HEK293 (cell line): Measurements from ENCODE around the gene CDK14.

Experiments
- CTCF ChIA-PET: fragments of 350-600 bp; formaldehyde crosslinking; extraction: SDS; loops from one replicate; lab custom pipeline; 2021; ENCODE audit warnings: antibody characterized with exemption; lab: Yijun Ruan, JAX
- POLR2A ChIA-PET: fragments of 300-600 bp; formaldehyde crosslinking; extraction: SDS; loops from one replicate; lab custom pipeline; 2020; ENCODE audit warnings: antibody characterized with exemption, inconsistent platforms; lab: Yijun Ruan, JAX
- H3K27ac ChIP-seq: fragments of 200-500 bp; sonication (Bioruptor generic); 2 replicates; pipeline ENCODE4 v1.5.1; 2014; ENCODE audit warnings: low read depth, low read length, control low read depth, inconsistent platforms; ENCODE audit errors: extremely low read depth
- H3K36me3 ChIP-seq, 2 experiments: fragments of 200-500 bp in 1 of 2; sonication (Bioruptor generic) in 1 of 2; 1 replicate in 1 of 2; 2 replicates in 1 of 2; pipeline ENCODE4 v1.5.1; 2014 to 2017; ENCODE audit warnings: inconsistent platforms in 2 of 2, low read length in 2 of 2; ENCODE audit not compliant: control insufficient read depth in 2 of 2, insufficient read depth in 1 of 2
- H3K4me1 ChIP-seq: fragments of 200-500 bp; sonication (Bioruptor generic); 2 replicates; pipeline ENCODE4 v1.5.1; 2014; ENCODE audit warnings: mild to moderate bottlenecking, low read length, inconsistent platforms; ENCODE audit not compliant: control insufficient read depth, insufficient read depth
- H3K4me3 ChIP-seq: 2 replicates; pipeline ENCODE4 v1.5.1; 2011; ENCODE audit warnings: low read depth, mild to moderate bottlenecking, control low read depth, low read length, moderate library complexity
- H3K9me3 ChIP-seq: fragments of 200-500 bp; sonication (Bioruptor generic); 2 replicates; pipeline ENCODE4 v1.5.1; 2014; ENCODE audit warnings: low read depth, low read length, inconsistent platforms; ENCODE audit not compliant: control insufficient read depth, insufficient read depth
- BCL11B ChIP-seq: fragments of 450-650 bp; formaldehyde crosslinking; IDR thresholded peaks from 2 replicates; pipeline ENCODE4 v1.5.1; 2016; ENCODE audit warnings: low read depth, missing biosample characterization, missing genetic modification characterization
- BCL6B ChIP-seq: fragments of 450-650 bp; formaldehyde crosslinking; IDR thresholded peaks from 2 replicates; pipeline ENCODE4 v1.5.1; 2017; ENCODE audit warnings: missing biosample characterization, missing genetic modification characterization
- ELK4 ChIP-seq: IDR thresholded peaks from 2 replicates; pipeline ENCODE4 v1.6.1; 2011; ENCODE audit warnings: mild to moderate bottlenecking, low read depth, low read length, borderline replicate concordance
- KLF16 ChIP-seq: fragments of 450-650 bp; formaldehyde crosslinking; IDR thresholded peaks from 2 replicates; pipeline ENCODE4 v1.5.1; 2017; ENCODE audit warnings: missing biosample characterization, missing genetic modification characterization
- KLF8 ChIP-seq: fragments of 450-650 bp; formaldehyde crosslinking; IDR thresholded peaks from 2 replicates; pipeline ENCODE4 v1.5.1; 2016; ENCODE audit warnings: missing biosample characterization, missing genetic modification characterization
- ZBTB20 ChIP-seq: fragments of 450-650 bp; formaldehyde crosslinking; IDR thresholded peaks from 2 replicates; pipeline ENCODE4 v1.5.1; 2016; ENCODE audit warnings: missing biosample characterization, missing genetic modification characterization
- ZFP3 ChIP-seq: fragments of 450-650 bp; formaldehyde crosslinking; IDR thresholded peaks from 2 replicates; pipeline ENCODE4 v1.5.1; 2016; ENCODE audit warnings: low read depth, missing biosample characterization, missing genetic modification characterization
- ZNF121 ChIP-seq: fragments of 450-650 bp; formaldehyde crosslinking; IDR thresholded peaks from 2 replicates; pipeline ENCODE4 v1.5.1; 2016; ENCODE audit warnings: missing biosample characterization, missing genetic modification characterization
- ZNF133 ChIP-seq: fragments of 450-650 bp; formaldehyde crosslinking; IDR thresholded peaks from 2 replicates; pipeline ENCODE4 v1.5.1; 2016; ENCODE audit warnings: missing biosample characterization, missing genetic modification characterization
- ZNF23 ChIP-seq: fragments of 450-650 bp; formaldehyde crosslinking; IDR thresholded peaks from 2 replicates; pipeline ENCODE4 v1.5.1; 2016; ENCODE audit warnings: missing biosample characterization, missing genetic modification characterization, borderline replicate concordance
- ZNF426 ChIP-seq: fragments of 450-650 bp; formaldehyde crosslinking; IDR thresholded peaks from 2 replicates; pipeline ENCODE4 v1.5.1; 2017; ENCODE audit warnings: missing biosample characterization, missing genetic modification characterization, mild to moderate bottlenecking, inconsistent platforms, moderate library complexity
- ZNF473 ChIP-seq: fragments of 450-650 bp; formaldehyde crosslinking; IDR thresholded peaks from 2 replicates; pipeline ENCODE4 v1.5.1; 2017; ENCODE audit warnings: missing biosample characterization, missing genetic modification characterization
- ZNF48 ChIP-seq: fragments of 450-650 bp; formaldehyde crosslinking; IDR thresholded peaks from 2 replicates; pipeline ENCODE4 v1.5.1; 2016; ENCODE audit warnings: missing biosample characterization, missing genetic modification characterization
- ZNF501 ChIP-seq: fragments of 450-650 bp; formaldehyde crosslinking; IDR thresholded peaks from 2 replicates; pipeline ENCODE4 v1.5.1; 2016; ENCODE audit warnings: missing biosample characterization, missing genetic modification characterization
- ZNF530 ChIP-seq: fragments of 450-650 bp; formaldehyde crosslinking; IDR thresholded peaks from 2 replicates; pipeline ENCODE4 v1.5.1; 2016; ENCODE audit warnings: low read depth, missing biosample characterization, missing genetic modification characterization
- ZNF549 ChIP-seq: fragments of 450-650 bp; IDR thresholded peaks from 2 replicates; pipeline ENCODE4 v1.5.1; 2018; ENCODE audit warnings: missing biosample characterization, missing genetic modification characterization, mild to moderate bottlenecking, inconsistent platforms, moderate library complexity
- ZNF600 ChIP-seq: fragments of 450-650 bp; formaldehyde crosslinking; IDR thresholded peaks from 2 replicates; pipeline ENCODE4 v1.5.1; 2016; ENCODE audit warnings: missing biosample characterization, missing genetic modification characterization
- ZNF654 ChIP-seq: fragments of 450-650 bp; formaldehyde crosslinking; IDR thresholded peaks from 2 replicates; pipeline ENCODE4 v1.5.1; 2016; ENCODE audit warnings: low read depth, missing biosample characterization, missing genetic modification characterization
- ZNF792 ChIP-seq: fragments of 450-650 bp; formaldehyde crosslinking; IDR thresholded peaks from 2 replicates; pipeline ENCODE4 v1.5.1; 2016; ENCODE audit warnings: missing biosample characterization, missing genetic modification characterization
- ZSCAN16 ChIP-seq: fragments of 450-650 bp; formaldehyde crosslinking; IDR thresholded peaks from 2 replicates; pipeline ENCODE4 v1.5.1; 2016; ENCODE audit warnings: missing biosample characterization, missing genetic modification characterization
- ZSCAN18 ChIP-seq: fragments of 450-650 bp; formaldehyde crosslinking; IDR thresholded peaks from 2 replicates; pipeline ENCODE4 v1.5.1; 2016; ENCODE audit warnings: missing biosample characterization, missing genetic modification characterization
- TF ChIP-seq, protein P1 (sequence below): fragments of 450-650 bp; formaldehyde crosslinking; IDR thresholded peaks from 2 replicates; pipeline ENCODE4; 2016; ENCODE audit warnings: missing biosample characterization, missing genetic modification characterization
- TF ChIP-seq, protein P2 (sequence below): fragments of 450-650 bp; formaldehyde crosslinking; IDR thresholded peaks from 2 replicates; pipeline ENCODE4 v1.5.1; 2016; ENCODE audit warnings: missing biosample characterization, missing genetic modification characterization

The CDK14 gene

DNA sequence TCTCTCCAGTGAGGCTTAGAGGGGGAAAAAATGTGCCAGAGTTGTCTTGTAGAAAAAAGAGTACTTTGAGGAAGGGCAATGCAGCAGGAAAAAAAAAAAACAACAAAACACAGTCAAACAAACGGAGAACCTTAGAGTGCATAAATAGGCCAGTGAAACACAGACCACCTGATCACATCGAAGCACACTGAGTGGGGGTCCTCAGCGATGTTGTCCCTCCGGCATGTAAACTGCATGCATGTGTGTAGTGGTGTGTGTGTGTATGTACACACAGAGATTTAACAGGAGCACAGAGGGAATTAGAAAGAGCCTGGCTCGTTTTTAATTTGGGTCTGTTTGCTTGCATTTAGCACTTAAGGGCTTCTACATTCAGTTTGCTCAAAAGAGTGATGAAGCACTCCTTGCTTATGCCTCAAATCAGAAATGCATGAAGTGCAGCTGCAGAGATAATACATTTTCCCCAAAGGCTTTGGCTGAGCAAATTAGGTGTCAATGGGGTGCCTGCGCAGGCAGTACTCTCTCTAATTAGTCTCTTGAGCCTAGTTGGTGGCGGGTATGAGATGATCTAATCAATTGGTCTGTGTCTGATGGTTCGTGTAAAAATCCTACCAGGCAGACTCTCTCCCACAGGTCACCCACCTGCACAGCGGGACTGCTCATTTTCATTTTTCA, 605.5 kb downstream of the CDK14 start:
- no peak overlapping the region for H3K4me3 ChIP-seq
- no peak overlapping the region for H3K27ac ChIP-seq
- no peaks in the 10 kb centered on the region for H3K4me1 ChIP-seq
- TF ChIP-seq BCL6B (tag by site-specific recombination): no peak
- no peak for TF ChIP-seq KLF16 (tag by site-specific recombination)
- no peak for TF ChIP-seq ZNF426 (tag by site-specific recombination)
- TF ChIP-seq, protein P1, sequence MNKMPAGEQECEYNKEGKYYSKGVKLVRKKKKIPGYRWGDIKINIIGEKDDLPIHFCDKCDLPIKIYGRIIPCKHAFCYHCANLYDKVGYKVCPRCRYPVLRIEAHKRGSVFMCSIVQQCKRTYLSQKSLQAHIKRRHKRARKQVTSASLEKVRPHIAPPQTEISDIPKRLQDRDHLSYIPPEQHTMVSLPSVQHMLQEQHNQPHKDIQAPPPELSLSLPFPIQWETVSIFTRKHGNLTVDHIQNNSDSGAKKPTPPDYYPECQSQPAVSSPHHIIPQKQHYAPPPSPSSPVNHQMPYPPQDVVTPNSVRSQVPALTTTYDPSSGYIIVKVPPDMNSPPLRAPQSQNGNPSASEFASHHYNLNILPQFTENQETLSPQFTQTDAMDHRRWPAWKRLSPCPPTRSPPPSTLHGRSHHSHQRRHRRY: no peak
- TF ChIP-seq ZNF48: no peak
- no peak for TF ChIP-seq ZNF501
- TF ChIP-seq ZNF549 (tag by site-specific recombination): no peak
- TF ChIP-seq ZNF792 (tag by site-specific recombination): no peak
- TF ChIP-seq ZNF654 (tag by site-specific recombination): no peak
- no peaks in the 10 kb centered on the region for H3K36me3 ChIP-seq
- H3K9me3 ChIP-seq: no peaks in the 10 kb centered on the region
- ChIA-PET CTCF (no interaction called here), POLR2A (no interaction called here)

DNA sequence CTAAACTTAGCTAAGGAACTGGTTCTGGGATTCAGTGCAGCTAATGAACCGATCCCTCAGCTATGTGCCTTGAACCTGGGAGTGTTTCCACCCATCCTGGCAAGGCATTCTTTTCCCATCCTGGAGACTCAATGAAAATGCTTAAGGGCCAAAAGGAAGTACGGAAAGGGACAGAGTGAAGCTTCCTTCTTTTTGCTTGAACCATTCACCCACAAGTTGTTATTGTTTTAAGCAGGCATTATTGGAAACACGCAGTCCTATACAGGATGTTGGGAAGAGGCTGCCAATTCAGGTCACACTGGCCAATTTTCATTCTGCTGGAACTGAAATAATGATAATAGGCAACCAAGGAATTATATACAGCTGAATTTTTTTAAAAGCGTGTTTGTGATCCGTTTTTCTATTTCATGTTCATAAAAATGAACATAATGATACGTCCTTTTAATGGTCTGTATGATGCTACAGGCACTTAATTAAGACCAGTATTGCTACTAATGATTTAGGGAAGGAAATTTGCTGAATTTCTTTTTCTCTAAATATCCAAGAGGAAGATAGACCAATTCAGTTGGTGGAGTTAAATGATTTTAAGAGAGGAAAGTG, 610.3 kb downstream of the CDK14 start:
- ChIA-PET CTCF (interaction anchor here (0.6 kb wide), 2 partner anchors 44 to 393 kb away, joined by 3 to 5 read pairs; no protein-coding TSS in a partner anchor), POLR2A (no interaction called here)
- Histone ChIP-seq H3K4me1 (no peaks in the 10 kb centered on the region), H3K36me3 (no peaks in the 10 kb centered on the region), H3K9me3 (no peaks in the 10 kb centered on the region), H3K4me3 (no peak overlapping the region), H3K27ac (no peak overlapping the region)
- TF ChIP-seq ZNF121 (no peak), ELK4 (no peak), ZNF473 (no peak), ZNF133 (no peak), ZFP3 (tag by site-specific recombination) (no peak), ZSCAN18 (tag by site-specific recombination) (no peak), ZBTB20 (tag by site-specific recombination) (no peak), KLF8 (no peak), ZSCAN16 (tag by site-specific recombination) (no peak), ZNF600 (tag by site-specific recombination) (no peak), ZNF530 (tag by site-specific recombination) (no peak), ZNF23 (tag by site-specific recombination) (no peak), BCL11B (tag by site-specific recombination) (no peak)
- TF ChIP-seq, protein P2, sequence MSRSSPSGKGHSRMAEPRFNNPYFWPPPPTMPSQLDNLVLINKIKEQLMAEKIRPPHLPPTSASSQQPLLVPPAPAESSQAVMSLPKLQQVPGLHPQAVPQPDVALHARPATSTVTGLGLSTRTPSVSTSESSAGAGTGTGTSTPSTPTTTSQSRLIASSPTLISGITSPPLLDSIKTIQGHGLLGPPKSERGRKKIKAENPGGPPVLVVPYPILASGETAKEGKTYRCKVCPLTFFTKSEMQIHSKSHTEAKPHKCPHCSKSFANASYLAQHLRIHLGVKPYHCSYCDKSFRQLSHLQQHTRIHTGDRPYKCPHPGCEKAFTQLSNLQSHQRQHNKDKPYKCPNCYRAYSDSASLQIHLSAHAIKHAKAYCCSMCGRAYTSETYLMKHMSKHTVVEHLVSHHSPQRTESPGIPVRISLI: no peak
